GM12878 (cell line): Measurements from ENCODE around the gene TOMT. TPM values are rescaled to one million over a fixed set of nuclear protein-coding genes. Genes with fewer than 3 reads are reported as not detected.
A peak's percentile ranks its signal among the peaks of the same experiment; 100 is the strongest.

ENCODE experiments used
- ATAC-seq: fragments of 200-7000 bp; cut with Tn5 transposase; 3 replicates; pipeline ENCODE4 v1.9.1; 2020; ENCODE audit warnings: mild to moderate bottlenecking, moderate library complexity
- BruUV-seq: library from RNA; stranded (reverse); fragments of 400-500 nt; replicated peaks from 2 replicates; lab custom pipeline; 2021; lab: Mats Ljungman, UMichigan
- CTCF ChIA-PET: fragments of 300-600 bp; sonication (Branson Sonifier 250); formaldehyde crosslinking; extraction: SDS; loops from one replicate; lab custom pipeline; 2021; ENCODE audit warnings: inconsistent platforms; lab: Yijun Ruan, JAX
- POLR2A ChIA-PET: fragments of 350-600 bp; formaldehyde crosslinking; extraction: SDS; loops from one replicate; lab custom pipeline; 2021; ENCODE audit warnings: inconsistent platforms; lab: Charles Lee
- RAD21 ChIA-PET: fragments of 300-600 bp; sonication (Branson Sonifier 250); formaldehyde crosslinking; loops from one replicate; lab custom pipeline; 2023; ENCODE audit warnings: antibody characterized with exemption; ENCODE audit not compliant: unreplicated experiment; lab: Charles Lee
- SMC1A ChIA-PET: fragments of 300-600 bp; sonication (Branson Sonifier 250); formaldehyde crosslinking; loops from one replicate; lab custom pipeline; 2023; ENCODE audit not compliant: unreplicated experiment, uncharacterized antibody; lab: Charles Lee
- DNase-seq: peaks from one replicate; pipeline ENCODE4 v3.0.0-alpha.2; 2011; ENCODE audit warnings: low read depth, low spot score
- FAIRE-seq: peaks from 3 replicates; lab custom pipeline; 2011; peaks lifted over from hg19 to GRCh38; lab: Jason Lieb, UNC
- H2AFZ ChIP-seq: 2 replicates; pipeline ENCODE4 v1.6.0; 2011; ENCODE audit warnings: low read depth, low read length, control low read depth; ENCODE audit not compliant: control insufficient read depth
- H3K27ac ChIP-seq: 2 replicates; pipeline ENCODE4 v1.5.1; 2011; ENCODE audit warnings: control low read depth; ENCODE audit not compliant: control insufficient read depth, insufficient read depth
- H3K27me3 ChIP-seq, 2 experiments: replicated peaks in 1 of 2; 2 replicates each; pipeline versions ENCODE4 v1.6.0 to v1.6.1; 2011; ENCODE audit warnings: low read length in 1 of 2; ENCODE audit not compliant: control insufficient read depth in 2 of 2, insufficient read depth in 2 of 2
- H3K36me3 ChIP-seq, 2 experiments: 2 replicates each; pipeline ENCODE4 v1.5.1; 2011; ENCODE audit warnings: low read length in 1 of 2; ENCODE audit not compliant: control insufficient read depth in 2 of 2, insufficient read depth in 2 of 2
- H3K4me1 ChIP-seq: 2 replicates; pipeline ENCODE4 v1.6.1; 2011; ENCODE audit warnings: mild to moderate bottlenecking, low read length, moderate library complexity, mixed read lengths; ENCODE audit not compliant: control insufficient read depth, insufficient read depth
- H3K4me2 ChIP-seq: 2 replicates; pipeline ENCODE4 v1.6.0; 2011; ENCODE audit warnings: control low read depth; ENCODE audit not compliant: control insufficient read depth, insufficient read depth
- H3K4me3 ChIP-seq: fragments of 200-600 bp; sonication (generic); 2 replicates; pipeline ENCODE4 v1.5.1; 2016
- H3K79me2 ChIP-seq: 2 replicates; pipeline ENCODE4 v1.6.0; 2011; ENCODE audit warnings: low read length; ENCODE audit not compliant: control insufficient read depth, insufficient read depth
- H3K9ac ChIP-seq: 2 replicates; pipeline ENCODE4 v1.8.0; 2011; ENCODE audit warnings: low read length, control low read depth, mixed read lengths; ENCODE audit not compliant: control insufficient read depth, insufficient read depth
- H3K9me3 ChIP-seq: replicated peaks from 3 replicates; pipeline ENCODE4 v1.5.1; 2011; ENCODE audit warnings: mild to moderate bottlenecking, low read length; ENCODE audit not compliant: control insufficient read depth, insufficient read depth
- H4K20me1 ChIP-seq: 2 replicates; pipeline ENCODE4 v1.6.0; 2011; ENCODE audit not compliant: control insufficient read depth, insufficient read depth
- BHLHE40 ChIP-seq, 2 experiments: fragments of 450-650 bp in 1 of 2; IDR thresholded peaks; 2 replicates each; pipeline ENCODE4 v1.6.1; 2011 to 2017; ENCODE audit warnings: low read depth in 2 of 2, borderline replicate concordance in 1 of 2, improper control_type of control experiment in 1 of 2, low read length in 1 of 2, mild to moderate bottlenecking in 1 of 2
- CBFB ChIP-seq: IDR thresholded peaks from 2 replicates; pipeline ENCODE4 v1.6.1; 2016; ENCODE audit warnings: antibody characterized with exemption, low read depth
- DPF2 ChIP-seq: fragments of 450-650 bp; IDR thresholded peaks from 2 replicates; pipeline ENCODE4 v1.6.1; 2017; ENCODE audit warnings: mild to moderate bottlenecking
- E2F4 ChIP-seq: IDR thresholded peaks from 2 replicates; pipeline ENCODE4 v1.6.1; 2012; ENCODE audit warnings: low read depth, low read length, improper control_type of control experiment
- EP300 ChIP-seq, 2 experiments: fragments of 150-350 bp in 1 of 2; IDR thresholded peaks; 2 replicates each; pipeline ENCODE4 v1.6.1; 2011 to 2012; ENCODE audit warnings: low read depth in 2 of 2, low read length in 2 of 2, borderline replicate concordance in 1 of 2, improper control_type of control experiment in 1 of 2, inconsistent platforms in 1 of 2; ENCODE audit not compliant: control insufficient read depth in 1 of 2
- FOS ChIP-seq: IDR thresholded peaks from 3 replicates; pipeline ENCODE4 v1.6.1; 2011; ENCODE audit warnings: borderline replicate concordance; ENCODE audit not compliant: insufficient read length; ENCODE audit errors: extremely low read depth
- NR2F1 ChIP-seq: fragments of 450-650 bp; conservative IDR thresholded peaks from 2 replicates; pipeline ENCODE4 v1.6.1; 2017; ENCODE audit warnings: mild to moderate bottlenecking
- RB1 ChIP-seq: fragments of 450-650 bp; formaldehyde crosslinking; IDR thresholded peaks from 2 replicates; pipeline ENCODE4 v1.6.1; 2017; ENCODE audit warnings: mild to moderate bottlenecking, borderline replicate concordance
- RELA ChIP-seq: fragments of 450-650 bp; IDR thresholded peaks from 2 replicates; pipeline ENCODE4 v1.8.0; 2014; ENCODE audit warnings: borderline replicate concordance; ENCODE audit not compliant: partially characterized antibody
- RELB ChIP-seq: fragments of 450-650 bp; IDR thresholded peaks from 2 replicates; pipeline ENCODE4 v1.6.1; 2017; ENCODE audit warnings: low read depth, mild to moderate bottlenecking, moderate library complexity
- RUNX3 ChIP-seq: IDR thresholded peaks from 2 replicates; pipeline ENCODE4 v1.6.1; 2012; ENCODE audit warnings: low read length, inconsistent platforms
- SKIL ChIP-seq: fragments of 450-650 bp; IDR thresholded peaks from 2 replicates; pipeline ENCODE4 v1.6.1; 2017; ENCODE audit warnings: mild to moderate bottlenecking, low read depth, inconsistent platforms; ENCODE audit not compliant: poor library complexity, severe bottlenecking
- ZNF24 ChIP-seq: fragments of 450-650 bp; IDR thresholded peaks from 2 replicates; pipeline ENCODE4 v1.6.1; 2017; ENCODE audit warnings: antibody characterized with exemption, mild to moderate bottlenecking
- ZNF687 ChIP-seq: fragments of 450-650 bp; IDR thresholded peaks from 2 replicates; pipeline ENCODE4 v1.6.1; 2017; ENCODE audit warnings: mild to moderate bottlenecking, moderate library complexity
- WGBS: methylation state at CpG from one replicate; pipeline ENCODE4 v1.1.6; 2016; ENCODE audit warnings: low lambda C conversion rate; ENCODE audit not compliant: insufficient replicate concordance, insufficient coverage; ENCODE audit errors: missing lambda C conversion rate; 5-methylcytosine and 5-hydroxymethylcytosine counted together
- in situ Hi-C: fragments of 300-500 bp; cut with MboI; formaldehyde crosslinking; loops from 9 replicates; pipeline ENCODE4 v1.14.3; 2018; ENCODE audit warnings: mixed read lengths
- intact Hi-C: fragments of 100-400 bp; cut with micrococcal nuclease; formaldehyde crosslinking; loops from one replicate; pipeline ENCODE4 v1.14.2; 2022; ENCODE audit not compliant: unreplicated experiment
- polyA plus RNA-seq, 11 experiments: library from polyadenylated mRNA; depleted of rRNA in 4 of 11; unstranded in 6 of 11; stranded (reverse) in 5 of 11; fragments of >200 nt; fragmentation: Nextera tagmentation in 4 of 11; fragmentation: Illumina TruSeq in 1 of 11; extraction: Ambion mirVana in 4 of 11; extraction: Trizol in 1 of 11; gene quantifications; 1 replicate in 1 of 11; 2 replicates in 10 of 11; pipeline versions ENCODE4 v1.2.1 to v1.2.3, GENCODE V29; 2011 to 2016; ENCODE audit warnings: inconsistent platforms in 2 of 11, missing spikeins in 2 of 11, low read depth in 1 of 11
- total RNA-seq, 4 experiments: library from RNA; depleted of rRNA in 3 of 4; stranded (reverse); fragments of >200 nt in 3 of 4; fragmentation: Illumina TruSeq in 1 of 4; extraction: Trizol in 1 of 4; gene quantifications; 2 replicates each; pipeline versions ENCODE4 v1.2.1 to v1.2.3, GENCODE V29; 2013 to 2021

The TOMT gene
- total and polyA plus RNA-seq, 10 of the 15 experiments (the other 5 are each of a cell fraction or from before 2014, with no cell fraction given): not detected

DNA sequence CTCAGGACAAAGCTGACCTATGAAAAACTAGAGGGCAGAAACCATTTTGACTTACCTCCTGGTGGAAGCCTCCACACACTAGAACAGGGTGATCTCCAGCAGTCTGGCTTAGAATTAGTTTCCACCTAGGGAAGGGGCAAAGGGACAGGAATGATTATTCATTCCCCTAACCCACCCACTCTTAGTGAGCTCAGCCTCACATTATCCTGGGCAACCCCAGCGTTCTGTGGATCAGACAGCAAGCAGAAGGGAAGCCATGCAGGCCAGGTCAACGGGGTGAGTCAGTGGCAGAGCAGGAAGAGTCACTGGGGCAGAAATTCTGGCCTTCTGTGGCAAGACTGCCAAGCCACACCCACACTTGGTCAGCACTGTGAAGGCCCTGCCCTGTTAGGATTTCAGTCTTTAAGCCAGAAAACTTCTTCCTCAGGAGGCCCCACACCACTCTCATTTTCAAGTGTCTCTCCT is 35.9 kb upstream of the TOMT start:
- 13% methylated on average over 2 of the region's 2 CpGs for WGBS
- FAIRE-seq: peak; percentile 52
- CTCF ChIA-PET: interaction anchor here (1.0 to 2.9 kb wide), 7 partner anchors 9 to 84 kb away, joined by 3 to 16 read pairs (median 3); no protein-coding TSS in a partner anchor
- Histone ChIP-seq H3K4me1 (peaks cover 27% of the 10 kb centered on the region), H2AFZ (peak overlapping the region; percentile 20), H3K79me2 (peaks cover 59% of the 10 kb centered on the region), H3K4me2 (peak overlapping the region; percentile 56), H3K9ac (peak overlapping the region; percentile 41), H3K27me3 (no peaks in the 10 kb centered on the region), H4K20me1 (no peaks in the 10 kb centered on the region), H3K27ac (peak overlapping the region; percentile 63), H3K36me3 (no peaks in the 10 kb centered on the region; a peak in 2 of 4 replicates), H3K9me3 (no peaks in the 10 kb centered on the region), H3K4me3 (peak overlapping the region; percentile 59; the same call in 1 of the 2 replicates)
- no peak for DNase-seq
- POLR2A ChIA-PET: interaction anchor here (0.5 to 2.2 kb wide), 9 partner anchors 8 to 49 kb away, joined by 3 to 9 read pairs (median 5); no protein-coding TSS in a partner anchor
- ATAC-seq: peak; percentile 92
- no TSS peak for BruUV-seq
- SMC1A ChIA-PET: interaction anchor here (1.8 to 8.0 kb wide), 6 partner anchors 8 to 39 kb away, joined by 6 to 48 read pairs (median 13); no protein-coding TSS in a partner anchor
- RAD21 ChIA-PET: interaction anchor here (1.4 to 7.8 kb wide), 4 partner anchors 21 to 361 kb away, joined by 3 to 46 read pairs (median 6); no protein-coding TSS in a partner anchor
- in situ Hi-C loops (no loop called here), intact Hi-C loops (no loop called here)
- TF ChIP-seq RELA (no peak), E2F4 (no peak), RUNX3 (peak; percentile 41), RELB (no peak), FOS (no peak), SKIL (no peak), BHLHE40 (IDR thresholded peaks at IDR 0.05; ENCODE audit: borderline replicate concordance in 1 of 2, low read depth in 2 of 2, low read length in 1 of 2) (no peak), ZNF24 (no peak), RB1 (no peak), DPF2 (0 out of 2 replicates have a peak, but pooled peaks have one; percentile 7), NR2F1 (peak; percentile 63; the same call in 1 of the 2 replicates), EP300 (IDR thresholded peaks at IDR 0.05; ENCODE audit: borderline replicate concordance in 1 of 2, control insufficient read depth in 1 of 2, low read depth in 2 of 2, low read length in 2 of 2) (no peak), ZNF687 (peak; percentile 71), CBFB (no peak)
